GM19395 (cell line): ENCODE results near the gene EYA2.
"Not testable (repeated sequence)": the region's sequence is repeated elsewhere in the genome, so short reads cannot be mapped to it uniquely, and the experiment has no call there.

ENCODE experiments used
- ATAC-seq: cut with Tn5 transposase; IDR thresholded peaks from one replicate; pipeline ENCODE4 v1.9.1; 2021; ENCODE audit warnings: mild to moderate bottlenecking, moderate library complexity; ENCODE audit not compliant: unreplicated experiment

EYA2 gene

GRCh38 chr20:47160992-47161391 is 266.3 kb downstream of the EYA2 start:
- ATAC-seq, result no peak

GRCh38 chr20:47161411-47161810 is 266.8 kb downstream of the EYA2 start:
- ATAC-seq, result no peak

- no peak for ATAC-seq
Measured at GRCh38 chr20:47164140-47164539, 269.5 kb downstream of the EYA2 start.

- no peak for ATAC-seq
Measured at GRCh38 chr20:47165376-47165865, 270.8 kb downstream of the EYA2 start.

- ATAC-seq, result no peak
Measured at GRCh38 chr20:47167846-47168245, 273.2 kb downstream of the EYA2 start.

GRCh38 chr20:47172579-47172978 is 277.9 kb downstream of the EYA2 start:
- ATAC-seq, result no peak

GRCh38 chr20:47173596-47174216 is 279.1 kb downstream of the EYA2 start:
- ATAC-seq, result no peak

GRCh38 chr20:47174456-47175243 is 280.0 kb downstream of the EYA2 start:
- ATAC-seq, result no peak

- no peak for ATAC-seq
Measured at GRCh38 chr20:47175493-47175892, 280.9 kb downstream of the EYA2 start.

- not testable (repeated sequence) for ATAC-seq
Measured at GRCh38 chr20:47176217-47176616, 281.6 kb downstream of the EYA2 start.

GRCh38 chr20:47178277-47178676 is 283.6 kb downstream of the EYA2 start:
- ATAC-seq, result no peak

- no peak for ATAC-seq
Measured at GRCh38 chr20:47178851-47179250, 284.2 kb downstream of the EYA2 start.

GRCh38 chr20:47179267-47179666 is 284.6 kb downstream of the EYA2 start:
- no peak for ATAC-seq

GRCh38 chr20:47181056-47181862 is 286.6 kb downstream of the EYA2 start:
- no peak for ATAC-seq

- ATAC-seq, result no peak
Measured at GRCh38 chr20:47183367-47183766, 288.7 kb downstream of the EYA2 start.

GRCh38 chr20:47187450-47188195 is 293.0 kb downstream of the EYA2 start:
- ATAC-seq, result no peak

GRCh38 chr20:47188540-47188939 is 293.9 kb downstream of the EYA2 start:
- ATAC-seq, result no peak

- ATAC-seq, result no peak
Measured at GRCh38 chr20:47189060-47189459, 294.4 kb downstream of the EYA2 start.

GRCh38 chr20:47191074-47191673 is 296.5 kb downstream of the EYA2 start:
- no peak for ATAC-seq

- no peak for ATAC-seq
Measured at GRCh38 chr20:47191956-47192355, 297.3 kb downstream of the EYA2 start.
